Prostate gland (tissue), 2 donors: Measurements from ENCODE around the gene GALNT15.

Source experiments
- POLR2A ChIP-seq: fragments of 450-650 bp; IDR thresholded peaks from one replicate; pipeline ENCODE4 v1.6.1; 2016; ENCODE audit warnings: antibody characterized with exemption, mild to moderate bottlenecking
- POLR2AphosphoS5 ChIP-seq: sonication (generic); formaldehyde crosslinking; IDR thresholded peaks from one replicate; pipeline ENCODE4 v1.6.1; 2017; ENCODE audit warnings: antibody characterized with exemption
- TF ChIP-seq, protein P1 (sequence below), 4 experiments: fragments of 200-600 bp in 2 of 4; fragments of 450-650 bp in 2 of 4; sonication (generic) in 2 of 4; IDR thresholded peaks; 1 replicate in 3 of 4; 2 replicates in 1 of 4; pipeline ENCODE4 v1.5.1; 2016 to 2019; ENCODE audit warnings: antibody characterized with exemption in 4 of 4, mild to moderate bottlenecking in 2 of 4, moderate library complexity in 2 of 4

GRCh38 chr3:16255326-16255725, 80.8 kb downstream of the GALNT15 start:
- TF ChIP-seq, protein P1, sequence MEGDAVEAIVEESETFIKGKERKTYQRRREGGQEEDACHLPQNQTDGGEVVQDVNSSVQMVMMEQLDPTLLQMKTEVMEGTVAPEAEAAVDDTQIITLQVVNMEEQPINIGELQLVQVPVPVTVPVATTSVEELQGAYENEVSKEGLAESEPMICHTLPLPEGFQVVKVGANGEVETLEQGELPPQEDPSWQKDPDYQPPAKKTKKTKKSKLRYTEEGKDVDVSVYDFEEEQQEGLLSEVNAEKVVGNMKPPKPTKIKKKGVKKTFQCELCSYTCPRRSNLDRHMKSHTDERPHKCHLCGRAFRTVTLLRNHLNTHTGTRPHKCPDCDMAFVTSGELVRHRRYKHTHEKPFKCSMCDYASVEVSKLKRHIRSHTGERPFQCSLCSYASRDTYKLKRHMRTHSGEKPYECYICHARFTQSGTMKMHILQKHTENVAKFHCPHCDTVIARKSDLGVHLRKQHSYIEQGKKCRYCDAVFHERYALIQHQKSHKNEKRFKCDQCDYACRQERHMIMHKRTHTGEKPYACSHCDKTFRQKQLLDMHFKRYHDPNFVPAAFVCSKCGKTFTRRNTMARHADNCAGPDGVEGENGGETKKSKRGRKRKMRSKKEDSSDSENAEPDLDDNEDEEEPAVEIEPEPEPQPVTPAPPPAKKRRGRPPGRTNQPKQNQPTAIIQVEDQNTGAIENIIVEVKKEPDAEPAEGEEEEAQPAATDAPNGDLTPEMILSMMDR (IDR thresholded peaks at IDR 0.05) = no peak
- TF ChIP-seq POLR2A (no peak), POLR2AphosphoS5 (no peak)
